Esophagus squamous epithelium (tissue), 5 donors: ENCODE data around the gene PTPRZ1. TPM values are rescaled to one million over a fixed set of nuclear protein-coding genes. Genes with fewer than 3 reads are reported as not detected.

ENCODE experiments used
- DNase-seq: peaks from one replicate; lab custom pipeline; 2025; lab: John Stamatoyannopoulos, UW
- H3K27ac ChIP-seq, 4 donors: fragments of 200-600 bp; sonication (generic); one replicate each; pipeline ENCODE4 v1.5.1; 2016 to 2019; ENCODE audit warnings: mild to moderate bottlenecking in 1 of 4
- H3K27me3 ChIP-seq, 4 donors: fragments of 200-600 bp; sonication (generic); 1 replicate in 3 of 4; 2 replicates in 1 of 4; pipeline versions ENCODE4 v1.5.1 to v1.6.0; 2017 to 2021; ENCODE audit warnings: antibody characterized with exemption in 1 of 4
- H3K36me3 ChIP-seq, 3 donors: fragments of 200-600 bp; sonication (generic); one replicate each; pipeline ENCODE4 v1.5.1; 2016 to 2019
- H3K4me1 ChIP-seq, 3 donors: fragments of 200-600 bp; sonication (generic); one replicate each; pipeline ENCODE4 v1.5.1; 2017 to 2019
- H3K4me3 ChIP-seq, 4 donors: fragments of 200-600 bp; sonication (generic); 1 replicate in 3 of 4; 2 replicates in 1 of 4; pipeline ENCODE4 v1.5.1; 2016 to 2019; ENCODE audit warnings: mild to moderate bottlenecking in 2 of 4, moderate library complexity in 1 of 4
- H3K9me3 ChIP-seq, 3 donors: fragments of 200-600 bp; sonication (generic); one replicate each; pipeline ENCODE4 v1.5.1; 2016 to 2019
- POLR2A ChIP-seq, 4 donors: fragments of 450-650 bp; IDR thresholded peaks; one replicate each; pipeline ENCODE4 v1.6.1; 2017; ENCODE audit warnings: antibody characterized with exemption in 4 of 4, mild to moderate bottlenecking in 4 of 4, moderate library complexity in 3 of 4
- WGBS, 2 donors: methylation state at CpG; one replicate each; pipeline ENCODE4 v1.1.5; 2018; 5-methylcytosine and 5-hydroxymethylcytosine counted together
- intact Hi-C: fragments of 100-400 bp; cut with DNase I; formaldehyde crosslinking; loops from one replicate; pipeline ENCODE4 v1.15.0; 2022
- total RNA-seq, 4 donors: library from RNA; depleted of rRNA; stranded (reverse); fragments of >200 nt; gene quantifications; one replicate each; pipeline ENCODE4 v1.1.0, GENCODE V29; 2016
- TF ChIP-seq, protein P1 (sequence below), 6 experiments: fragments of 450-650 bp in 4 of 6; fragments of 200-600 bp in 2 of 6; sonication (generic) in 2 of 6; IDR thresholded peaks; one replicate each; pipeline ENCODE4 v1.5.1; 2016 to 2019; ENCODE audit warnings: antibody characterized with exemption in 6 of 6, mild to moderate bottlenecking in 4 of 6, moderate library complexity in 4 of 6
- donor health status: DM: yes; HTN: yes; CAD: no.

PTPRZ1 gene
- total RNA-seq, 4 donors from 2014 or later, result 11.0 to 58.4 (median 44.9) TPM

DNA sequence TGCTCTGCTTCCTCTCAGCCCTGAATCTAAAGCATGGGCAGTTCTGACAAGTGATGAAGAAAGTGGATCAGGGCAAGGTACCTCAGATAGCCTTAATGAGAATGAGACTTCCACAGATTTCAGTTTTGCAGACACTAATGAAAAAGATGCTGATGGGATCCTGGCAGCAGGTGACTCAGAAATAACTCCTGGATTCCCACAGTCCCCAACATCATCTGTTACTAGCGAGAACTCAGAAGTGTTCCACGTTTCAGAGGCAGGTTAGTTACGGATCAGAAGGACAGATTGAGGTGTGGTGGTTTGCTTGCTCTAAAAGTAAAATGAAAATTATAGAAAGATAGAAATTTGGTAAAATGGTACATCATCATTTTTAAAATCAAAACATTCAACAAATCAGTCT, 140.7 kb downstream of the PTPRZ1 start:
- Histone ChIP-seq H3K4me1 (no peaks in the 10 kb centered on the region), H3K9me3 (no peaks in the 10 kb centered on the region), H3K27ac (no peak overlapping the region), H3K4me3 (no peak overlapping the region), H3K36me3 (peaks cover 0 to 18% (median 0%) of the 10 kb centered on the region in 3 donors), H3K27me3 (no peaks in the 10 kb centered on the region)
- intact Hi-C loops, result no loop called here
- 85 to 90% methylated on average over 3 of the region's 3 CpGs for WGBS, 2 donors
- TF ChIP-seq POLR2A (IDR thresholded peaks at IDR 0.05), result no peak
- TF ChIP-seq, protein P1, sequence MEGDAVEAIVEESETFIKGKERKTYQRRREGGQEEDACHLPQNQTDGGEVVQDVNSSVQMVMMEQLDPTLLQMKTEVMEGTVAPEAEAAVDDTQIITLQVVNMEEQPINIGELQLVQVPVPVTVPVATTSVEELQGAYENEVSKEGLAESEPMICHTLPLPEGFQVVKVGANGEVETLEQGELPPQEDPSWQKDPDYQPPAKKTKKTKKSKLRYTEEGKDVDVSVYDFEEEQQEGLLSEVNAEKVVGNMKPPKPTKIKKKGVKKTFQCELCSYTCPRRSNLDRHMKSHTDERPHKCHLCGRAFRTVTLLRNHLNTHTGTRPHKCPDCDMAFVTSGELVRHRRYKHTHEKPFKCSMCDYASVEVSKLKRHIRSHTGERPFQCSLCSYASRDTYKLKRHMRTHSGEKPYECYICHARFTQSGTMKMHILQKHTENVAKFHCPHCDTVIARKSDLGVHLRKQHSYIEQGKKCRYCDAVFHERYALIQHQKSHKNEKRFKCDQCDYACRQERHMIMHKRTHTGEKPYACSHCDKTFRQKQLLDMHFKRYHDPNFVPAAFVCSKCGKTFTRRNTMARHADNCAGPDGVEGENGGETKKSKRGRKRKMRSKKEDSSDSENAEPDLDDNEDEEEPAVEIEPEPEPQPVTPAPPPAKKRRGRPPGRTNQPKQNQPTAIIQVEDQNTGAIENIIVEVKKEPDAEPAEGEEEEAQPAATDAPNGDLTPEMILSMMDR (IDR thresholded peaks at IDR 0.05), result no peak
- DNase-seq, result no peak

- Histone ChIP-seq H3K27ac (no peak overlapping the region), H3K4me1 (no peaks in the 10 kb centered on the region), H3K9me3 (no peaks in the 10 kb centered on the region), H3K27me3 (no peaks in the 10 kb centered on the region), H3K4me3 (no peak overlapping the region), H3K36me3 (peaks cover 0 to 18% (median 0%) of the 10 kb centered on the region in 3 donors)
- DNase-seq, result no peak
- TF ChIP-seq POLR2A (IDR thresholded peaks at IDR 0.05), result no peak
- TF ChIP-seq, protein P1 (IDR thresholded peaks at IDR 0.05), result peak in 1 of 6 experiments; percentile 5
- 73 to 100% methylated on average over 1 of the region's 1 CpG for WGBS, 2 donors
- intact Hi-C loops, result no loop called here
Measured at GRCh38 chr7:122014697-122015096, 141.7 kb downstream of the PTPRZ1 start.

- H3K9me3 ChIP-seq, result no peaks in the 10 kb centered on the region
- 75% methylated on average over 1 of the region's 1 CpG for WGBS, 2 donors
Measured at GRCh38 chr7:122018032-122018431, 145.1 kb downstream of the PTPRZ1 start.

GRCh38 chr7:122027058-122027457, 154.1 kb downstream of the PTPRZ1 start:
- no peak overlapping the region for H3K4me3 ChIP-seq
- no peak for DNase-seq
- H3K9me3 ChIP-seq, result no peaks in the 10 kb centered on the region
- WGBS, 2 donors, result 85 to 86% methylated on average over 2 of the region's 2 CpGs
- TF ChIP-seq, protein P1 (IDR thresholded peaks at IDR 0.05), result no peak
- no peak for TF ChIP-seq POLR2A (IDR thresholded peaks at IDR 0.05)
- intact Hi-C loops, result no loop called here
- H3K27me3 ChIP-seq, result no peaks in the 10 kb centered on the region
- no peaks in the 10 kb centered on the region for H3K4me1 ChIP-seq
- H3K36me3 ChIP-seq, result no peaks in the 10 kb centered on the region
- no peak overlapping the region for H3K27ac ChIP-seq

More at GRCh38 chr7:122018032-122018431, 145.1 kb downstream of the PTPRZ1 start:
- Histone ChIP-seq H3K27ac (no peak overlapping the region), H3K27me3 (no peaks in the 10 kb centered on the region), H3K4me1 (no peaks in the 10 kb centered on the region), H3K36me3 (no peaks in the 10 kb centered on the region), H3K4me3 (no peak overlapping the region)
- no peak for DNase-seq
- intact Hi-C loops, result no loop called here
- no peak for TF ChIP-seq POLR2A (IDR thresholded peaks at IDR 0.05)
- TF ChIP-seq, protein P1 (IDR thresholded peaks at IDR 0.05), result no peak

- TF ChIP-seq, protein P1 (IDR thresholded peaks at IDR 0.05), result no peak
- no peak for TF ChIP-seq POLR2A (IDR thresholded peaks at IDR 0.05)
Measured at GRCh38 chr7:122033641-122034040, 160.7 kb downstream of the PTPRZ1 start.

More at GRCh38 chr7:122033641-122034040, 160.7 kb downstream of the PTPRZ1 start:
- intact Hi-C loops, result no loop called here
- Histone ChIP-seq H3K4me1 (no peaks in the 10 kb centered on the region), H3K9me3 (no peaks in the 10 kb centered on the region), H3K27ac (no peak overlapping the region), H3K27me3 (no peaks in the 10 kb centered on the region), H3K4me3 (no peak overlapping the region), H3K36me3 (peaks cover 0 to 7% (median 0%) of the 10 kb centered on the region in 3 donors)
- 76 to 85% methylated on average over 1 of the region's 1 CpG for WGBS, 2 donors
- no peak for DNase-seq
